VCaP (cell line): ENCODE results near the gene KRT72.

Experiments used
- H3K27ac ChIP-seq: fragments of 450-650 bp; 2 replicates; pipeline ENCODE4 v1.5.1; 2017
- CTCF ChIP-seq: fragments of 450-650 bp; conservative IDR thresholded peaks from 2 replicates; pipeline ENCODE4 v1.5.1; 2017; ENCODE audit warnings: mild to moderate bottlenecking, moderate library complexity

The KRT72 gene

GRCh38 chr12:52564582-52564981 is 36.7 kb downstream of the KRT72 start:
- H3K27ac ChIP-seq: no peak overlapping the region
- TF ChIP-seq CTCF: no peak

GRCh38 chr12:52561880-52562449 is 39.3 kb downstream of the KRT72 start:
- peak; percentile 44; the same call in 1 of the 2 replicates for TF ChIP-seq CTCF
- no peak overlapping the region for H3K27ac ChIP-seq

GRCh38 chr12:52559979-52560378 is 41.3 kb downstream of the KRT72 start:
- H3K27ac ChIP-seq: no peak overlapping the region
- TF ChIP-seq CTCF: no peak

- H3K27ac ChIP-seq: no peak overlapping the region
- TF ChIP-seq CTCF: no peak
These were observed 42.4 kb downstream of the KRT72 start for GRCh38 chr12:52558781-52559445.

GRCh38 chr12:52557476-52557875 is 43.8 kb downstream of the KRT72 start:
- TF ChIP-seq CTCF: no peak

GRCh38 chr12:52555577-52555976 is 45.7 kb downstream of the KRT72 start:
- no peak for TF ChIP-seq CTCF
- H3K27ac ChIP-seq: no peak overlapping the region

More at GRCh38 chr12:52557476-52557875, 43.8 kb downstream of the KRT72 start:
- H3K27ac ChIP-seq: no peak overlapping the region

GRCh38 chr12:52552681-52553195 is 48.5 kb downstream of the KRT72 start, which contains the start of gene KRT71:
Gene KRT71 (minus strand): TSS chr12:52553145. CDS start chr12:52553077, 68 bp downstream.
- no peak for TF ChIP-seq CTCF
- H3K27ac ChIP-seq: no peak within 1 kb of the TSS
